Measurements from ENCODE around the gene CATSPER1.

CATSPER1 gene

GRCh38 chr11:65967329-65967934 is 58.8 kb downstream of the CATSPER1 start:
- TF ChIP-seq, protein P1, sequence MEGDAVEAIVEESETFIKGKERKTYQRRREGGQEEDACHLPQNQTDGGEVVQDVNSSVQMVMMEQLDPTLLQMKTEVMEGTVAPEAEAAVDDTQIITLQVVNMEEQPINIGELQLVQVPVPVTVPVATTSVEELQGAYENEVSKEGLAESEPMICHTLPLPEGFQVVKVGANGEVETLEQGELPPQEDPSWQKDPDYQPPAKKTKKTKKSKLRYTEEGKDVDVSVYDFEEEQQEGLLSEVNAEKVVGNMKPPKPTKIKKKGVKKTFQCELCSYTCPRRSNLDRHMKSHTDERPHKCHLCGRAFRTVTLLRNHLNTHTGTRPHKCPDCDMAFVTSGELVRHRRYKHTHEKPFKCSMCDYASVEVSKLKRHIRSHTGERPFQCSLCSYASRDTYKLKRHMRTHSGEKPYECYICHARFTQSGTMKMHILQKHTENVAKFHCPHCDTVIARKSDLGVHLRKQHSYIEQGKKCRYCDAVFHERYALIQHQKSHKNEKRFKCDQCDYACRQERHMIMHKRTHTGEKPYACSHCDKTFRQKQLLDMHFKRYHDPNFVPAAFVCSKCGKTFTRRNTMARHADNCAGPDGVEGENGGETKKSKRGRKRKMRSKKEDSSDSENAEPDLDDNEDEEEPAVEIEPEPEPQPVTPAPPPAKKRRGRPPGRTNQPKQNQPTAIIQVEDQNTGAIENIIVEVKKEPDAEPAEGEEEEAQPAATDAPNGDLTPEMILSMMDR (conservative IDR thresholded peaks at IDR 0.05; ENCODE audit: low read depth, low read length), result no peak
- no peak for DNase-seq (ENCODE audit: low read depth)
- H3K4me3 ChIP-seq (ENCODE audit: low read depth, low read length), result no peak overlapping the region

All from choroid plexus epithelial cell (primary cell).